COLO668 (cell line): ENCODE measurements around the gene SPRR1A.
"Not testable (repeated sequence)": the region's sequence is repeated elsewhere in the genome, so short reads cannot be mapped to it uniquely, and the experiment has no call there.

ENCODE experiments used
- DNase-seq: peaks from one replicate; lab custom pipeline; 2025; ENCODE audit not compliant: unreplicated experiment; lab: John Stamatoyannopoulos, UW

SPRR1A gene

DNA sequence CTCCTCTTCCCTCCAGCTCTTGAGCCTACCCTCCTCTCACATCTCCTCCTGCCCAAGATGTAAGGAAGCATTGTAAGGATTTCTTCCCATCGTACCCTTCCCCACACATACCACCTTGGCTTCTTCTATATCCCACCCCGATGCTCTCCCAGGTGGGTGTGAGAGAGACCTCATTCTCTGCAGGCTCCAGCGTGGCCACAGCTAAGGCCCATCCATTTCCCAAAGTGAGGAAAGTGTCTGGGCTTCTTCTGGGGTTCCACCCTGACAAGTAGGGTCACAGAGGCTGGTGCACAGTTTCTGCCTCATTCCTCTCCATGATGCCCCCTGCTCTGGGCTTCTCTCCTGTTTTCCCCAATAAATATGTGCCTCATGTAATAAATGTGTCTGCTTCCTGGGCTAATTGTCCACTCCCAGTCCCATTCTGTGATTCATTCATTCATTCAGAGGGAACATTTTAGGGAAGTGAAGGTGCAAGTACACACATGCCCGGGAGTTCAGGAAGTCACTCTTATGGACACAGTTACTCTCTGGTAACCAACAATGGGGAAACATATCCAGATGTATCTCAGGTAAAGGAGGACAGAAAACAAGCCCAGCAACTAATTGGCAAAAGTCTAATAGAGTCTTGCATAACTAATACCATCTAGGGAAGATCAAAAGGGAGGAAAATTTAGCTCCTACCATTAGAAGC is 11.5 kb upstream of the SPRR1A start:
- no peak for DNase-seq

DNA sequence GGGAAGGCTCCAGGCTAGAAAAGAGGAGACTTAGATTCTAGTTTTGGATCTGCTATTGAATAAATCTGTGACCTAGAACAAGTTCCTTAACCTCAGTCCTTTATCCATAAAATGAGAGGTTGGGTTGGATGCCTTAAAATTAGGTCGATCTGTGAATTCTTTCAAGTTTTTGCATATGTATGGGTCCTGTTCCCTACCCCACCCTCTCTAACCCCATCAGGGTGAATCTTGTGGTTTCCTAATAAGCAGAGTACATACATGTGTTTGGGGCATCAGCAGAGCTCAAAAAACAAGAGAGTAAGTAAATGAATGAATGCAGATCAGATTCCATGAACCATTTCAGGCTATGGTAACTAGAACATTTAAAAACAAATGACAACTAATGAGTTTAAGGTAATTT is 7.2 kb upstream of the SPRR1A start:
- no peak for DNase-seq

DNA sequence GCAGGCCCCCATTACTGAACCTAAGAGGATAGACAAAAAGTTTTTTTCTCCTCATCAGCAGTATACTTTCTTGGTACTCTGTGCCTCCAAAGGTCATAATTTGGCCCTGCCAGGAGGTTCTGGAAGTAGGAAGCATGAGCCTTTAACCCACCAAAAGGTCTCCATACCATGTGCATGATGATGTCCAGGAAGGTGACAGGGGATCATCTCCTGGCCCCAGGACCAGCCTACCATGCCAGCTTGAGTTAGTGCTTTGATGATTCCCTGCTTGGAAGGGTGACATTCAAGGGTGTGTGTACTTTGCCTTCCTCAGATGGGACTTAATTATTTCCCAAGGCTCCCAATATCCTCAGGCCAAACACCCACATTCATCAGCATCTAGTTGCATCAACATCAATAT is 6.3 kb upstream of the SPRR1A start:
- no peak for DNase-seq

DNA sequence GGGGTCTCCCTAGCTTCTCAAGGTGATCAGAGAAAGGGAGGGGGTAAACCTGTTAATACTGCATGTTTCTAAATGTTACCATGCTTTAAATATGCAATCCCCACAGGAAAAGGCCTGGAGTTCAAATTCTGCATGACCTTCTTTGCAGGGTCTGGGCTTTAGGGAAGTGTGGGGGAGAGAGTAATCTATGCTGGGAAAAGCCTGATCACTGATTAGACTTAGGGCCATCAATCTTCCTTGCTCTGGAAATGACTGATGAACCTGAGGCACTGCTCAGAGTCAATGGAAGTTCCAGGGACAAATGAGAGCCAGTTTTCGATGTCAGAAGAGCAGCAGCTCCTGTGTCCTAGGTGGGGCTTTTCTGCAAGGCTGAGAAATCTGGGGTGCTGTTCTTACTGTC is 3.2 kb upstream of the SPRR1A start:
- no peak for DNase-seq

DNA sequence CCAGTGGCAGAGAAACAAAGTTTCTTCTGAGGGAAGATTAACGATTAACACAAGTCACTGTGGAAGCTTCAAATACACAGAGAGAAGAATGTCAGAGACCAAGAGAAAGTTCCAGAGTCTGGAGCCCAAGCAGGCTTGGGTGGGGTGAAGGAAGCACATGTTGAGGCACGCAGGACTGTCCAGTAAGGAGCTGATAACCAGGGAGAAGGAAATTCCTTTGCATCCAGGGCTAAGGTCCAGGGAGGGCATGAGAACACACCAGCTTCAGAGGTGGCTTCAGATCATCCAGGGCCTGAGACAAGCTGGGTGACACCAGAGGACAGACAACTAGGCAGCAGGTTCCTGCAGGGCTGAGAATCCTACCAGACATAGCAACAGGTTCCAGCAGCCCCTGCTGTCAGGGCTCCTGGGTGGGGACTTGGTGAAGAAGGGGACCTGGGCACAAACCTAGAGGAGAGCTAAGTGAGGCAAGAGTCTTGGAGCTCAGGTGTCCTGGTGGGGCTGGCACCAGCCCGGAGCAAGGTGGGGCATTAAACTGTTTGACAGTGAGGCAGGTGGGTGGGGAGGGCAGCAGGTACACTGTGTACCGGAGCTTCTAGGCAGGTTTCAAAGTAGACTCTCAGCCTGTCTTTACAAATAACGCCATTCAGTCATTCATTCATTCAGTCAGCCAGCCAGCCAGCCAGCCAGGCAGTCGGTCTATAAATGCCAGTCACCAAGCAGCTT is 2.6 kb upstream of the SPRR1A start:
- no peak for DNase-seq

DNA sequence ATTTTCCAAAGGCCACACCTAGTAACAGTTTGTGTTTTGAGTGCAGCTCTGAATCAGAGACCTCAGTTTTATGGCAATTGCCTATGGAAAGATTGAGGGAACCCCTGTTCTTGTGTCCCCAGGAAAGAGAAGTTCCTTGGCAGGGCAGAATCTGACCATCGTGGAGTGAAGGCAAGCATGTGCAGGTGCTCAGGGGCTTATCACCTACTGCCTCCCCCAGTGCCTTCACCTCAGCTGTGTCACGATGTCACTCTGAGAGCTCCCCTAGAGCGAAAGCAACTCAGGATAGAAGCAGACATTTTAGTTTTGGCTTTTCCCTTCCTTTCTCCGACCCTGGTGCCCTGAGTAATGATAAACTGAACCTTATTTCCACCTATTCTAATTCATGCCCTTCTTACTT is 1.8 kb upstream of the SPRR1A start:
- DNase-seq, result no peak

DNA sequence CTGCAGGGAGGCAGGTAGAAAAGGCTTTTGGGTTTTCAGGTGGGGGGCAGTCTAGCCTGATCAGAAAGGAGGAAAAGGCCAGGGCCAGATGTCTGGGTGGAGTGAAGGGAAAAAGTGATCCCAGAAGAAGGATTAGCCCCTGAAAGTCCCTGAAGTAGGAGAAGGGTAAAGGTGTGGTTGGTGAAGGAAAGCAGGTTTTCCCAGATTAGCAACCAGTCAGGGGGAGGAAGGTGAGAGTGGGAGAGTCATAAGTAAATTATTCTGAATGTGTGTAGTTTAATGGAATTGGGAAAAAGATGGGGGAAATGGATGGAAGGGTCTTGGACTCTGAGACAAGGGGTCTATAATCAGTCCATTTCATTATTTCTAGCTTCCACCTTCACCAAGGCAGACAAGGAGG is 647 bp upstream of the SPRR1A start:
- DNase-seq, result no peak

DNA sequence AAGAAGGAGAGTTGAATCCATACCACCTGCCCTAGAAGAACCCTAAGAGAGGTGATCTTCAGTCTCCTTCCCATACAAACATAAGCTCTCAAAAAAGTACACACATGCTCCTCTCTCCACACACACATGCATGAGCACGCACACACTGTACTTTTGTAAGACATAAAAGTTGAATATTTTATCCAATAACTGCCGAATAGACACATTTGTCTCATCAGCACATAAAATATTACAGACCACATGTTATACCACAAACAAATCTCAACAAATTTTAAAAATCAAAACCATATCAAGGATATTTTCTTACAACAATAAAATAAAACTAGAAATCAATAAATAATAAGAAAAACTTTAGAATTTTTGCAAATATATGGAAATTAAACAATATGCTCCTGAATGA is 2.7 kb downstream of the SPRR1A start:
- no peak for DNase-seq

DNA sequence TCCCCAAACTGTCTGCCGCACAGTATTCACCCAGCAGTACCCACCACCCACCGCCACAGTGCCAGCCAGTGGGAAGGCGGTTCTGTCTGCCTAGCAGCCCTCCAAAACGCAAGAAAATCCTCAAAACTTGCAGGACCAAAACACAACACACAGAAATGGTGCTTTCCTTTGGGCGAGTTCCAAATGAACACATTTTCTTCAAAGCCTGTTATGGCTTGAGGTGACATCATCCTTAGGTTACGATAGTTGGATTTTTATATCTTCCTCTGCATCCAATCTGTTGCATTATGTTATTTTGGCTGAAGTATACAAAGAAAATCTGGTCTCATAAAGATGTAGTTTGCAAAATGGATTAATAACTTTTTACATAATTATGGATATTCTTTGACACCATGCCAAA is 9.3 kb downstream of the SPRR1A start:
- DNase-seq, result no peak

DNA sequence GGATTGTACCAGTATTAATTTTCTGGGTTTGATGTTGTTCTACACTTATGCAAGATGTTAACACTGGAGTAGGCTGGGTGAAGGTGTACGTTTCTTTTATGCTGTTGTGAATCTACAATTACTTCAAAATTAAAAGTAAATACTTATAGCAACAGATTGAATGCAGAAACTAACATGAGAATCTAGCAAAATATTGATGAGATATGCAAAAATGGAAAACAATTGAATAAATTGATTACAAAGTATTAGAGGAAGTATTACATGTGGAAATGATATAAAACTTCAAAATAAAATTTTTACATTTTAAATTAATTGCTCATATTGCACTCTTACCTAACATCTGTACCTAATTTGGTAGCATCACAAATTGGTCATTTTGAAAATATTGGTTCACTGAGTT is 12.0 kb downstream of the SPRR1A start:
- DNase-seq, result no peak

DNA sequence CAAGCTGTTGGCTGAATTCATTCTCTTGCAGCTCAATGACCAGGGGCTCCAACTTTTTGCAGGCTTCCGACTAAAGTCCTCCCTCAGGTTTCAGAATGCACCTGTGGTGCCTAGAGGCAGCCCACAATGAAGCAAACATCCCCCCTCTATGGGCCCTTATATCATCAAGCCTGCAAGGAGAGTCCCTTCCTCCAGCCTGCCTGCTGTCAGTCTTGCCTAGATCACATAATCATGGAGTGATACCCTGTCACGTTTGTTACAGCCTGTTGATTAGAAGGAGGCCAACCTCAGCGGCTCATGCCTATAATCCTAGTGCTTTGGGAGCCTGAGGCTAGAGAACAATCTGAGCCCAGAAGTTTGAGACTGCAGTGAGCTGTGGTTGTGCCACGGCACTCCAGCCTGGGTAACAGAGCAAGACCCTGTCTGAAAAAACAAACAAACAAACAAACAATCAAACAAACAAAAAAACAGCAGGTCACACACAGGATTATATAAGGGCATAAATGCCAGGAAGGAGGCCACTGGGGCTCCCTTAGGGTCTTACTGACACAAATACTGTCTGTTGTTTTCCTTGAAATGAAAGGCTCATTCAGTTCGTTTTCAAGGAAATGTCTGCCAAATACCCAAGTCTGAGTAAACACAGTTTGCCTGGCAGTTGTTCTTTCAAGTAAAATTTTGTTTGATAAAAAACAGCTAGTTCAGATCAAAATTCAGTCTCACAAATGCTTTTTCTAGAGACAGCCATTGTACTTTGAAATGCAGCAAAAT is 12.9 kb downstream of the SPRR1A start:
- no peak for DNase-seq

DNA sequence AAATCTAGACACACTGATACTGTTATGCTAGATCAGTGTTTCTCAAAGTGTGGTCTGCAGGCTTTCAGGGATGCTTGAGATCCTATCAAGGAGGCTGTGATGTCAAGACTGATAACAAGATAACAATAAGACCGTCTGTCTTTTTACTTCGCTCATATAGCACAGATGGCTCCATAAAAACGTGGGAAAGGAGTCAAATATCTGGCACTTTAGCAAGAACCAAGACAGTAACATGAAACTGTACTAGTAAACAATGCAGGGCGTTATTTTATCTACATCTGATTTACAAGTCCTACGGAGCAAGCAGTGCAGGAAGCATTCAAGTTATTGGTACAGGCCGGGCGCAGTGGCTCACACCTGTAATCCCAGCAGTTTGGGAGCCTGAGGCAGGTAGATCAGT is 14.0 kb downstream of the SPRR1A start:
- DNase-seq, result no peak

DNA sequence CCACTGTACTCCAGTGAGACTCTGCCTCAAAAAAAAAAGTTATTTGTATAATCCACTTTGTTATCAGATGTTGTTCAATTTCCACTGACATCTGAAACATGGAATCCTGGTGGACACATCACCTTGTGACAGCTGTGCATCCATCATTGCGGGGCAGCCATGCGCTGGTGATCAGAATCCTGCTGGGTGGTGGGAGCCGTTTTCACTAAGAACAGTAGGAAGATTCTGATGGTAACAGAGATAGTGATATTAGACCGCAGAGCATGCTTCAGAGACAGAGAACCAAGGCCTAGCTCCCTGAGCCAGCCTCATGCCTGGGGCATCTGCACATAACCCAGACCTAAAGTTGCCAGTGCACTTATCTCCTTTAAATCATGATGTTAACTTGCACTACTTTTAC is 14.6 kb downstream of the SPRR1A start:
- no peak for DNase-seq

DNA sequence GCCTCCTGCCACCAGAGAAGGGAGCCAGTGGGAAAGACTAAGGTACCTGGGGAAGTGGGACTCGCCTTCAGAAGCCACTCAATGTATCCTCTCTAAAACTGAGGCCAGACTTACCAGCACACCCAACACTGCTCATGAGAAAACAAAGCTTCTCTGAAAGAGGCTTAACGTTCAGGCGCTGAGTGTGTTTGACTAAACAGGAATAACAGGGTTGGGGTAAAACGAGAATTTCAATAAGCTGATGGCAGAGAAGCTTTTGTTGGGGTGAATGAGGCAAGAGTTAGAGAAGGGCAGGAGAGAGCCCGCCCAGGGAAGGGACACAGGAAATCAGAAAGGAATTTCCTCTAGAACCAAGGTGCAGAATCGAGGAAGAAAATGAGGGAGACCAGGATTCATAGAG is 15.9 kb downstream of the SPRR1A start:
- no peak for DNase-seq

DNA sequence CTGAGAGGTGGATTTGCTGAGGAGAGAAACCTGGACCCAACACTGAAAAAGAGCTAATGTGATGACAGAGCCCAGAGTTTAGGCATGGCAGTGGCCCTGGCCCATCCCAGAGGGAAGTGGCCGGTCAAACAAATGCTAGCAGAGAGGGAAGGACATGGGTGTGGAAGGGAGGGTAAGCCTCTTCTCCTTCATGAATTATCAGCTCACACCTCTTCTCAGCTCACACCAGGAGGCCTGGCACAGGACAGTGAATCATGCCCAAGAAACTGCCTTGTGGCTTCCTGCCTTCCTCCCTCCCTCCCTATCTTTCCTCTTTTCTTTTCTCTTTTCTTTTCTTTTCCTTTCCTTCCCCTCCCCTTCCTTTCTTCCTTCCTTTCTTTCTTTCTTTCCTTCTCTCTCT is 16.4 kb downstream of the SPRR1A start:
- DNase-seq, result no peak

DNA sequence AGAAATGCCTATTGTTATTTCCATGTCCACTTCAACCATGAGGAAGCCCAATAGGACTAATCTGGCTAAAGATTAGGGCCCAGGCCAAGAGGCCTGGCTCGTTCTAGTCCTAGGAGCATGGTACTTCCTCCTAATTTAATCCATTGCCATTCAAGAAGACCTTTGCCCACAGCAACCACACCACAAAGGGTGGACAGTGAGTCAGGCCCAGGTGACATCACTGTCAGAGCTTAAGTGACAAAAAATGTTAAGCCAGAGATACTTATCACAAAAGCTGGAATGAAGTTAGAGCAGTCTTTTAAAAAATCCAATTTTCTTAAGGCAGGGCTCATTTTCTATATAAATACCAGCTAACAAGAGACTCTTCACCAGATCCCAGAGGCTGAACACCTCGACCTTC is 17.5 kb downstream of the SPRR1A start, which contains the start of gene SPRR3:
Gene SPRR3 (plus strand): TSS at position 368 of the 400 bp plus-strand sequence. CDS start 1,272 bp downstream, outside the sequence.
- DNase-seq, result no peak

DNA sequence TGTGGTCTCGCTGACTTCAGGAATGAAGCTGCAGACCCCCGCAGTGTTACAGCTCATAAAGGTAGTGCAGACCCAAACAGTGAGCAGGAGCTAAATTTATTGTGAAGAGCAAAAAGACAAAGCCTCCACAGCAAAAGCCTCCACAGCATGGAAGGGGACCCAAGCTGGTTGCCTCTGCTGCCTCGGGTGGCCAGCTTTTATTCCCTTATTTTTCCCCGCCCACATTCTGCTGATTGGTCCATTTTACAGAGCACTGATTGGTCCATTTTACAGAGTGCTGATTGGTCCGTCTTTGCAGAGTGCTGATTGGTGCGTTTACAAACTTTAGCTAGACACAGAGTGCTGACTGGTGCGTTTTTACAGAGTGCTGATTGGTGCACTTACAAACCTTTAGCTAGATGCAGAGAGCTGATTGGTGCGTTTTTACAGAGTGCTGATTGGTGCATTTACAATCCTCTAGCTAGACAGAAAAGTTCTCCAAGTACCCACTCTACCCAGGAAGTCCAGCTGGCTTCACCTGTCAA is 27.4 kb downstream of the SPRR1A start:
- not testable (repeated sequence) for DNase-seq

DNA sequence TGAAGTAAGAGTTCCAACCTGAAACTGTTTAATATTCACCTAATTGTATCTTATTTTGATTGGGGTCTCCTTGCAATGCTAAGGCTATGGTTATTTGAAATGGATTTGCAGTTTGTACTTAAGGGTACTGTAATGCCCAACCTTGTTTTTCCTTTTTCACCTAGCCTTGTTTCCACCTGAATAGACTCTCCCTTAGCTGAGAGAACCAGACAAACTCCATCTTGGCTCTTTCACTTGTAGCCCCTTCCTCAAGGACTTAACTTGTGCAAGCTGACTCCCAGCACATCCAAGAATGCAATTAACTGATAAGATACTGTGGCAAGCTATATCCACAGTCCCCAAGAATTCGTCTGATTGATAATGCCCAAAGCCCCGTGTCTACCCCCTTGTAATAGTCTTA is 37.9 kb downstream of the SPRR1A start:
- not testable (repeated sequence) for DNase-seq

DNA sequence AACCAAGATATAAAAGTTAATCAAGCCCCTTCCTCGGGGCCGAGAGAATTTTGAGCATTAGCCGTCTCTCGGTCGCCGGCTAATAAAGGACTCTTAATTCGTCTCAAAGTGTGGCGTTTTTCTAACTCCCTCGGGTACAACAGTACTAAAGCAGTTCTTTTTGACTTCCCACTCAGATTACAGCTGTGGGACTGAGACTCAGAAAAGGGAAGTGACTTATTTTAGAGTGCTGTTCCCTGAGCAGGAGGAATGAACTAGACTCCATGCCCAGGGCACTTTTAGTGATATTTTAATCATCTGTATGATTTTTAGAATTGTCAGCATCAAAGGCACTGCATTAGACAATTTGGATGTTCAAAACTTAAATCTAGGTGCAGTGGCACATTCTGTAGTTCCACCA is 38.5 kb downstream of the SPRR1A start:
- not testable (repeated sequence) for DNase-seq

DNA sequence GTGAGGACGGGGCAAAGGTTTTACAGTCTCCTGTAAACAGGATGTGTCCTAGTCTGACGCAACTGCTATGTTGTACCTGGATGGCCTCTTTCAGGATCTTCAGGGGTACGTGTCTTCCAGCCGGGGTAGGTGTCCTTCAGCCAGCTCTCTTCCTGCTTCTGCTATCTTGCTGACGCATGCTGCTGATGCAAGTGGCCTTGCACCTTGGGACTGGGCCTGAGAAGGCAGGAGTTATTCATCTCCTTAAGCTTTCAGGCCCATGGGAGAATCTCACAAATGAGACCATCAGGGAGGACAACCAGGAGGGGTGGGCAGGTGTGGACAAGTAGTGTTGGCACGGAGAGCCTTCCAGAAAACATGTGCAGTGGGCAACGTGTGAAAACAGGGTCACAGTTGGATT is 39.2 kb downstream of the SPRR1A start:
- no peak for DNase-seq

DNA sequence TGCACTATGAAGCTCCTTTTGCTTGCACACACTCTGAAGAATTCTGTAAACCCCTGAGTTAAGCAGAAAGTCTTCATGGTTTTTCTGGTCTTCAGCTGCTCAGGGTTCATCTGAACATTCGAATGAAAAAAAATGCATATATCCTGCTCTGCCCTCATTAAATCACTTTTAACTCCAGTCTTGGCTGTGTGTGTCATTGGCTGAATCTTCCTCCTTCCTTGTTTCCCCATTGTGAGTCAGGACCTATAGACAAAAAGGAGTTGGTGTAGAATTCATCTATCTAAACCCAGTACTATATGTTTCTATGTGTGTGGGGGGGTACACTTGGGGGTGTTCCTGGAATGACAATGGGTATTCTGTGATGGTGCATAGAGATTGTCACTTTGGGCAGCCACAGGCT is 40.5 kb downstream of the SPRR1A start:
- no peak for DNase-seq

DNA sequence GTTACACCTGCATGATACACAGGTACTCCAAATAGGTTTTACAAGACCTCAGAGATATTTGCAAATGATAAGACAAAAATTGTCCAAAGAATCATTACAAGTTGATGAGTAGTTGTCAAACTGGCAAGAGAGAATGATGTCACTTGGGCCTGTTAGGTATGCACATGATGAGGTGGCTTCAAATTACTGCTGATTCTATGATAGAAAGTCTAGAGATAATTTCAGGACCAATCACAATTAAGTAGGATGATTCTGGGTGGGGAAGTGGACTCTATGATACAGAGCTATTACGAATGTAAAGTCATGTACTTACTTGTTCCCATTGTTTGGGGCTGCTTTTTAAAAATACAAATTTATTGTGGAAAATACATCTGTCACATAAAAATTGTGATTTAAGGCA is 41.9 kb downstream of the SPRR1A start:
- DNase-seq, result no peak
